SU-DHL-6 (cell line): Measurements from ENCODE around the gene WNT7B.

Experiments used
- H2AFZ ChIP-seq: fragments of 200-600 bp; sonication (generic); 2 replicates; pipeline ENCODE4 v1.6.1; 2014; ENCODE audit warnings: low read depth, mild to moderate bottlenecking, moderate library complexity, mixed read lengths, antibody characterized with exemption, low read length; ENCODE audit not compliant: severe bottlenecking
- H3F3A ChIP-seq: fragments of 200-600 bp; shearing (Covaris generic); 2 replicates; pipeline ENCODE4 v1.6.0; 2016; ENCODE audit warnings: antibody characterized with exemption, mild to moderate bottlenecking; ENCODE audit not compliant: insufficient read depth
- H3K27ac ChIP-seq: fragments of 200-600 bp; sonication (generic); 2 replicates; pipeline ENCODE4 v1.5.1; 2016; ENCODE audit warnings: low read depth, mild to moderate bottlenecking, low read length, moderate library complexity, mixed read lengths
- H3K27me3 ChIP-seq: fragments of 200-600 bp; sonication (generic), shearing (Covaris generic); 2 replicates; pipeline ENCODE4 v1.6.0; 2014; ENCODE audit warnings: mild to moderate bottlenecking, low read length
- H3K36me3 ChIP-seq: fragments of 200-600 bp; sonication (generic); 2 replicates; pipeline ENCODE4 v1.6.1; 2014; ENCODE audit warnings: mild to moderate bottlenecking, low read length, mixed read lengths
- H3K4me2 ChIP-seq: fragments of 300-600, 200-600 bp; shearing (Covaris generic), sonication (generic); 2 replicates; pipeline ENCODE4 v1.6.0; 2014; ENCODE audit warnings: low read length, low read depth, mild to moderate bottlenecking; ENCODE audit not compliant: poor library complexity, severe bottlenecking
- H3K4me3 ChIP-seq: fragments of 200-600 bp; sonication (generic); 2 replicates; pipeline ENCODE4 v1.5.1; 2014; ENCODE audit warnings: antibody characterized with exemption, low read length, mild to moderate bottlenecking, mixed read lengths; ENCODE audit not compliant: insufficient read depth, poor library complexity, severe bottlenecking
- H3K79me2 ChIP-seq: fragments of 200-600 bp; sonication (generic); 2 replicates; pipeline ENCODE4 v1.6.1; 2014; ENCODE audit warnings: mild to moderate bottlenecking, low read length, moderate library complexity; ENCODE audit not compliant: insufficient read depth
- H3K9ac ChIP-seq: fragments of 200-600 bp; sonication (generic); 2 replicates; pipeline ENCODE4 v1.7.0; 2014; ENCODE audit warnings: mild to moderate bottlenecking, low read length
- H3K9me2 ChIP-seq: fragments of 200-600 bp; sonication (generic); replicated peaks from 2 replicates; pipeline ENCODE4 v1.6.1; 2014; ENCODE audit warnings: low read length; ENCODE audit not compliant: insufficient read depth
- H3K9me3 ChIP-seq: fragments of 200-600 bp; sonication (generic); 2 replicates; pipeline ENCODE4 v1.6.1; 2014; ENCODE audit warnings: low read length, mixed read lengths; ENCODE audit not compliant: insufficient read depth
- H4K20me1 ChIP-seq: fragments of 200-600 bp; sonication (generic); 2 replicates; pipeline ENCODE4 v1.6.1; 2014; ENCODE audit warnings: low read depth, mild to moderate bottlenecking, antibody characterized with exemption, low read length, moderate library complexity, mixed read lengths
- CTCF ChIP-seq: fragments of 200-600 bp; sonication (generic); IDR thresholded peaks from one replicate; pipeline ENCODE4 v1.5.1; 2017; ENCODE audit warnings: antibody characterized with exemption, mild to moderate bottlenecking, low read length, moderate library complexity; ENCODE audit not compliant: insufficient read depth, poor library complexity, severe bottlenecking
- EZH2phosphoT487 ChIP-seq: fragments of 200-600 bp; sonication (generic), shearing (Covaris generic); conservative IDR thresholded peaks from 2 replicates; pipeline ENCODE4 v1.6.1; 2018; ENCODE audit warnings: mild to moderate bottlenecking, antibody characterized with exemption, low read length, moderate library complexity, mixed read lengths

The WNT7B gene

DNA sequence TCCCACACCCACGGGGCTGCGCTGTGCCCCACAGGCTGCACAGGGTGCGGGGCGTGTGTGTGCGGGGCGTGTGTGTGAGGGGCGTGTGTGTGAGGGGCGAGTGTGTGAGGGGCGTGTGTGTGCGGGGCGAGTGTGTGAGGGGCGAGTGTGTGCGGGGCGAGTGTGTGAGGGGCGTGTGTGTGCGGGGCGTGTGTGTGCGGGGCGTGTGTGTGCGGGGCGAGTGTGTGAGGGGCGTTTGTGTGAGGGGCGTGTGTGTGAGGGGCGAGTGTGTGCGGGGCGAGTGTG, 86.7 kb downstream of the WNT7B start:
- H3K27me3 ChIP-seq = no peaks in the 10 kb centered on the region
- TF ChIP-seq EZH2phosphoT487 = no peak
- no peak for TF ChIP-seq CTCF
- H3K4me2 ChIP-seq = no peak overlapping the region
- H2AFZ ChIP-seq = no peak overlapping the region
- H3F3A ChIP-seq = no peaks in the 10 kb centered on the region
- H3K36me3 ChIP-seq = no peaks in the 10 kb centered on the region
- H3K9me3 ChIP-seq = no peaks in the 10 kb centered on the region
- H3K9me2 ChIP-seq = no peaks in the 10 kb centered on the region
- H3K9ac ChIP-seq = no peak overlapping the region
- H3K79me2 ChIP-seq = no peaks in the 10 kb centered on the region
- H3K4me3 ChIP-seq = no peak overlapping the region
- H3K27ac ChIP-seq = no peak overlapping the region
- H4K20me1 ChIP-seq = no peaks in the 10 kb centered on the region

GRCh38 chr22:45889539-45890350, 87.2 kb downstream of the WNT7B start:
- no peaks in the 10 kb centered on the region for H3K9me3 ChIP-seq
- no peak overlapping the region for H3K27ac ChIP-seq
- no peaks in the 10 kb centered on the region for H3K27me3 ChIP-seq
- H3K4me2 ChIP-seq = no peak overlapping the region
- no peaks in the 10 kb centered on the region for H3K9me2 ChIP-seq
- H4K20me1 ChIP-seq = no peaks in the 10 kb centered on the region
- no peaks in the 10 kb centered on the region for H3K36me3 ChIP-seq
- no peak overlapping the region for H3K4me3 ChIP-seq
- no peak for TF ChIP-seq EZH2phosphoT487
- TF ChIP-seq CTCF = no peak
- H3K9ac ChIP-seq = no peak overlapping the region
- no peaks in the 10 kb centered on the region for H3F3A ChIP-seq
- no peak overlapping the region for H2AFZ ChIP-seq
- no peaks in the 10 kb centered on the region for H3K79me2 ChIP-seq

GRCh38 chr22:45889093-45889538, 87.8 kb downstream of the WNT7B start:
- Histone ChIP-seq H3K9me2 (no peaks in the 10 kb centered on the region), H4K20me1 (no peaks in the 10 kb centered on the region), H3F3A (no peaks in the 10 kb centered on the region), H3K27me3 (no peaks in the 10 kb centered on the region), H3K4me2 (no peak overlapping the region), H3K4me3 (no peak overlapping the region), H3K9me3 (no peaks in the 10 kb centered on the region), H3K27ac (no peak overlapping the region), H2AFZ (no peak overlapping the region), H3K9ac (no peak overlapping the region), H3K79me2 (no peaks in the 10 kb centered on the region), H3K36me3 (no peaks in the 10 kb centered on the region)
- TF ChIP-seq CTCF (no peak), EZH2phosphoT487 (no peak)
